Mesenteric fat pad (tissue), 1 donor: ENCODE results near the gene CLRN3. TPM values are rescaled to one million over a fixed set of nuclear protein-coding genes. Genes with fewer than 3 reads are reported as not detected.

Experiments used
- DNase-seq: peaks from one replicate; pipeline ENCODE4 v3.0.0-alpha.2; 2020; ENCODE audit warnings: low spot score
- total RNA-seq: library from RNA; stranded (reverse); fragmentation: NEBNext Ultra II Directional; extraction: Animal tissue kit (Norgen Biotek cat#: 25700); gene quantifications from one replicate; pipeline ENCODE4 v1.2.1, GENCODE V29; 2021
- donor health status: DM: yes; HTN: yes; CAD: no.

The CLRN3 gene
- total RNA-seq, 1 donor from 2014 or later: 0.29 TPM

DNA sequence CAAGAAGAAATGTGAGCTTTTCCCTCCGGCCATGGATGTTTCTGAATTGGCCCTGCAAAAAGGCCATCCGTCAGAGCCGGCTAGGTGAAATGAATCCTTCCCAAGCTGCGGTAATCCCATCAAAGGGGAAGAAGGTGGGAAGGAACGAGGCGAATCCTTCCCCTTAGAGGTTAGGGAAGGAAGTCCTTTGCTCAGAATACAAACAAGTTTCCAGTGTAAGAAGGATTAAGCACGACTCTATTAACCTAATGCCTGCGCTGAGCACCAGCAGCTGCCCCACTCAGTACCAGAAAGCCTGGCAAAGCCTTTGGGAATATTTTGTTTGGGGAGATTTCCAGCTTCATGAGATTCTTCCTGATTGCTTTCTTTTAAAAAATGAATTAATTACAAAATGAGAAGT, 42.8 kb downstream of the CLRN3 start:
- no peak for DNase-seq

DNA sequence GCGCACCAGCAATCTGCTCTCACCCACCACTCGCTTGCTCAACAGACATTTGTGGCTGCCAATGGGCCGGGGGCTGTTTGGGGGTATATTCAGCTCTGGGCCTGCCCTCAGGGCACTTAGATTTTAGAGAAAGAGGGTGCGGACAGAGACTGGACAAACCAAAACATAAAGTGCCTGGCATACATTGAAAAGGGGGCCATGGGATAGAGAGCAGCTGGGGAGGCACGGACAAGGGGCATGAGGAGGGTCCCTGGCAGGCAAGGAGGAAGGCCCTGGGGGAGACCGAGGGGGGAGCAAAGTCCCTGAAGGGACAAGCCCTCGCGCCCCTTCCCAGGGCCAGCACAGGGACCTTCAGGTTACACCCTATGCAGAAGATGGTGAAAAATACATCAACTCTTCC, 43.5 kb downstream of the CLRN3 start:
- DNase-seq: peak; percentile 51

DNA sequence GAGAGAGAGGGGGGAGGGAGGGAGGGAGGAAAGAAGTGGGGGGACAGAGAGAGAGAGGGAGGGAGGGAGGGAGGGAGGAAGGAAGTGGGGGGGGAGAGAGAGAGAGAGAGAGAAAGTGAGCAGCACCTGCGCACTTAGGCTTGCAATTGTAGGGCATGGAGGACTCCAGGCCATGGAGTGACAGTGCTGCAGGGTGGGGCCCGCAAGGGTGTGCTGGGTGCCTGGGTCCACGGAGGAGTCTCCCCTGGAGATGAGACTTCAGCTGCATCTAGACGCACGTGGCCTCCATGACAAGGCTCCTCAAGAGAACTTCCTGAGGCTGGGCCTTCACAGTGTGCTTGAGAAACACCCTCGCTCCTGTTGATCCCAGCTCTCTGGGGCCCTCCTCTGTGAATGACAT, 44.5 kb downstream of the CLRN3 start:
- DNase-seq: peak; percentile 43

DNA sequence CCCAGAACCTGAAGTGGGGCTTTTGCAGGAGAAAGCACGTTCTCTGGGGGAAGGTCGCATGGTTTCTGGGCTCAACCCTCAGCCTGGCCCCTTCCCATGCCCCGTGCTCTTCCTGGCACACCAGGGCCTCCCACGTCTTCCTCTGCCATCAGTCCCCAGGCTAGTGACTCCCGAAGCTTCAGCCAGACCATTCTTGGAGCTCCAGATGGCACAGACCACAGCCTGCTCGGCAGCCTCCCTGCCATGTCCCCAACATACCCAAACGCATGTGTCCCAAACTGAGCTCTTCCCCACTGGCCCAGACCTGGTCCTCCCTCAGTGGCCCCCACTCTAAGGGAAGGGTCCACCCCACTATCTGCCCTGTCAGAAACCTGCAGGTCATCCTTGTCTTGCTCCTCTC, 47.0 kb downstream of the CLRN3 start:
- DNase-seq: peak; percentile 69

DNA sequence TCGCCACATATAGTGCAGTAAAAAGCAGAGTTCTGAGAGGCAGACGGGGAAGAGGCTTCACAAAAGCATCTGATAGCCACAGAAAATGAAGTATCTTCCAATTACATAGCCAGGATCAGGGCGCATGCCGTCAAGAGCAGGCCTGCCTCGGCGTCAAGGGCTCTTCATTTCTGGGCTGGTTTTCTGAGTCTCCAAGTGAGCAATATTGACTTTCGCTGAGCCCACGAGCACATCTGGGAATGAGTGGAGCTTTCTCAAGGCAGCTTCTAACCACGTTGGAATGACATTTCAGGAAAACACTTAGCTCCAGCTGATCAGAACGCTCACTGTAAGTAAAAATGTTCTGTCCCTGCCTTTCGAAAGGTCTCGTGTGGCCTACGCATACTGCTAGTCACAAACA, 51.9 kb downstream of the CLRN3 start:
- DNase-seq: no peak

DNA sequence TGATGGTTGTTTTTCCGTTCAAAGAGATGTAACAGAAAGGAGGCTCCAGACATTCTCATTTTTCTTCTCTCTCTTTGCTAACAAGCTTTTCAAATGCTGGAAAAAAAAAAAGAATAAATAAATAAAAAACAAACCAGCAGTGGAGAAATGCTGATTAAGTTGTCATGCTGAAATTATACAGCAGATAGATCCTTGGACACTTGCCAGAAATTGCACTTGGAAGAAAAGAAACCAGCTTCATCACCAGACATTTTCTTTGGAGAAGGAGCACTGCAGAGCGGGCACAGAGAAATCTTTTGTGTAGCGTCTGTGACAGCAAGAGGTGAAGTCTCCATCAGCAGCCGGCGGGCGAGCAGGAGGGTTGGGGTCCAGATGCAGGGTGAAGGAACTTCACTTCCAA, 55.8 kb downstream of the CLRN3 start:
- no peak for DNase-seq

DNA sequence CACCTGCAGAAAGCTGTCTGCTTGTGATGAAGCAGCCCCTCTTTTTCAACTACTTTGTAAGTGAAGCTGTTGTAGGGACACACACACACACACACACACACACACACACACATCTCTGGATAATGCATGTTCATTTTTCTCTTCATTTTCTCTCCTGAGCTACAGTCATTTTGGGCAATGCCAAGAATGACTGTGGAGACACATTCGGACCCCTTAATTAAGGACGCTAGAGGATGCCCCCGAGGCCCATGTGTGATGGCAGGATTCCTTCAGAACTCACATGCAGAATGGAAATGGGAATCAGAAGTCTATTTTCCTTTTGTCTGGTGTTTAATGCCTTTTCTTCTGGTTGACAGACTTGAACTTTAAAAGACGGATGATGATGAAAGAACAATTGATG, 56.6 kb downstream of the CLRN3 start:
- no peak for DNase-seq

DNA sequence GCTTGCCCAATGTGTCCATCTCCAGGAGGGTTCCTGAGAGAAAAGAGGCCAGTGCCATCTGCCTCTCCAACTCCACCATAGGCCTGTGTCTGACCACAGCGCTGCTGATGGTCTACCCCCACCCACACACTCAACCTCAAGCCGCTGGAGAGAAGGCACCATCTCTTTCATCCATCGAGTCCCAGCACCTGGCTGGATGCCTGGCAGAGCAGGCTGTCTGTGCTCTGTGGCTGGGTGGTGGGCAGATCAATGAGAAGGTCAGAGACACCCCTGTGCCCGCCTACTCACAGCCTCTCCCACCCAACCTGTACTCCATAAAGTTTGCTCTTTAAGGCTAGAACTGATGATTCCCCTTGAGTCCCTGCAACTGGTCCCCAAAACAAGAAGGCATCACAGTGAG, 58.0 kb downstream of the CLRN3 start:
- DNase-seq: no peak

DNA sequence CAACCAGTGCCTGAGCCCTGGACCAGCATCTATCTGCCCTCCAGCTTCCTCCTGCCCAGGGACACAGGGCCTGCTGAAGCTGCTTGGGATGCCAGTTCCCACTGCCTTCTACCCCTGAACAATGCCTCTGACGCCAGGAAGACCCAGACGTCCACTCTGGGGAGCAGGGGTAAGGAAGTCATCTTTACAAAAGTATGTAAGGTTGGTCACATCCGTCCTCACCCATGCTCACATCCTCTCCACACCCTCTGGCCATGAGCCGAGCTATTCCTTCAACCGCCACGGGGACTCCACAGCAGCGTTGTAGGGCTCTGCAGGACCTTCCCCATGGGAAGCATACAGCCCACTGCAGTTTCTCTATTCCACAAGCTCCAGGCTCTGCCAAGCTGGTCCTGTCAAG, 58.5 kb downstream of the CLRN3 start:
- no peak for DNase-seq

DNA sequence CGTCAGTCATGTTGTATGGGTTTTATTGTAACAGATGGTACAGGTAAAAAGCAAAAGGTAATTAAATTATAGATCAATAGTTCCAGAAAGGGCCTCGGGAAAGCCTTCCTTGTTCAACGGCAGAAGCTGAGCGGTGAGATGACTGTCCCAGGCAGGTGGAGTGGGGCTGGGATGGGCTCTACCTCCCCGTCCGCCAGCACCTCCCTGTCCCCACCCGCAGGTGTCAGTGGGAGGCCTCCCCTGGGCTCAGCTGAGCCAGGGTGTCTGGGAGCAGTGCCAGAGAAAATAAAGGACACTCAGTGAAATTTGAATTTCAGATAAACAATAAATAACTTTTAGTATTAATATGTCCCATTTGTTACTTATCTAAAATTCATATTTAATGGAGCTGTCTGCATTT, 58.9 kb downstream of the CLRN3 start:
- DNase-seq: no peak

DNA sequence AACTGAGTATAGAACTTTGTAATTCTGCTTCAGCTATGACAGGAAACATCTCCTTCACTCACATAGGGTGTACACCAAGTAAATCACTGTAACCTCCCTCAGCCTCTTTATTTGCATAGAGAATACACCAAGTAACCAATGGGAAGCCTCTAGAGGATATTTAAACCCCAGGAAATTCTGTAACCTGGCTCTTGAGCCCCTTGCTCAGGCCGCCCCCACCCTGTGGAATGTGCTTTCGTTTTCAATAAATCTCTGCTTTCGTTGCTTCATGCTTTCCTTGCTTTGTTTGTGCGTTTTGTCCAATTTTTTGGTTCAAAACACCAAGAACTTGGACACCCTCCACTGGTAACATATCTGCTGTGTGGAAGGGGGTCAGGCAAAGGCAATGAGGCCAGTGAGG, 60.2 kb downstream of the CLRN3 start:
- DNase-seq: no peak

DNA sequence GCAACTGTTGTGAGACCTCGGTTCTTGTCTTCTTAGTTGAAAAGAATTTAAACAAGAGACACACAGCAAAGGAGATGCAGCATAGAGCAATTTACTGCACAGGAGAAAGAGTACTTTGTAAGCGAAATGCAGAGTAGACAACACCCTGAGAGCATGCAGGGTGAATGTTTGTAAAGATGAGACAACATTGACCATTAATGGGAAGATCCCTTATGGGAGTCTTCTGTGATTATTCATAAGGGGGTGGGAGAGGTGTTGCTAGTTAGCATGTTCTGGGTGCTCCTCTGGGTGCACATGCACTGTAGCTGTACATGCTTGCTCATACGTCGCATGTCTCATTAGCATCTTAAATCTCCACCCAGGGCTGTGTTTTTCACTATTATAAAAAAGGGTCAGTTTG, 62.3 kb downstream of the CLRN3 start:
- no peak for DNase-seq

Other genes with a start within 250 kb of the CLRN3 start
- not detected for gene FOXI2, start 155.8 kb downstream of the CLRN3 start, total RNA-seq
- gene PTPRE, start 14.2 kb upstream of the CLRN3 start, total RNA-seq: 49.7 TPM
- gene MKI67, start 233.5 kb upstream of the CLRN3 start, total RNA-seq: 0.39 TPM